Heart left ventricle (tissue), 16 donors: ENCODE results near the gene PRPSAP1. TPM values are rescaled to one million over a fixed set of nuclear protein-coding genes. Genes with fewer than 3 reads are reported as not detected.

Experiments
- ATAC-seq, 4 donors: fragments of 200-7000 bp; cut with Tn5 transposase; one replicate each; pipeline ENCODE4 v1.9.1; 2020 to 2022; ENCODE audit warnings: moderate library complexity in 4 of 4, mild to moderate bottlenecking in 3 of 4, moderate number of reproducible peaks in 1 of 4
- DNase-seq, 5 donors: peaks; one replicate each; pipeline ENCODE4 v3.0.0-alpha.2; 2020
- H3K27ac ChIP-seq, 12 donors: fragments of 200-600 bp; sonication (generic) in 4 of 12; one replicate each; pipeline versions ENCODE4 v1.5.0 to v1.8.0; 2016 to 2022; ENCODE audit warnings: mild to moderate bottlenecking in 2 of 12
- H3K27me3 ChIP-seq, 9 donors: fragments of 200-600 bp; sonication (generic) in 2 of 9; one replicate each; pipeline versions ENCODE4 v1.5.1 to v1.8.0; 2016 to 2022; ENCODE audit warnings: mild to moderate bottlenecking in 3 of 9
- H3K36me3 ChIP-seq, 9 donors: fragments of 200-600 bp; sonication (generic) in 2 of 9; one replicate each; pipeline versions ENCODE4 v1.5.0 to v1.8.0; 2018 to 2022; ENCODE audit warnings: mild to moderate bottlenecking in 2 of 9
- H3K4me1 ChIP-seq, 12 donors: fragments of 200-600 bp; sonication (generic) in 4 of 12; one replicate each; pipeline versions ENCODE4 v1.5.0 to v1.8.0; 2016 to 2022; ENCODE audit warnings: mild to moderate bottlenecking in 3 of 12
- H3K4me3 ChIP-seq, 12 donors: fragments of 200-600 bp; sonication (generic) in 4 of 12; one replicate each; pipeline versions ENCODE4 v1.5.0 to v1.8.0; 2017 to 2022; ENCODE audit warnings: mild to moderate bottlenecking in 9 of 12, moderate library complexity in 4 of 12
- H3K9me3 ChIP-seq, 12 donors: fragments of 200-600 bp; sonication (generic) in 4 of 12; one replicate each; pipeline versions ENCODE4 v1.5.0 to v1.8.0; 2016 to 2022; ENCODE audit warnings: mild to moderate bottlenecking in 1 of 12
- CTCF ChIP-seq, 12 donors: fragments of 200-600 bp; sonication (generic) in 4 of 12; IDR thresholded peaks; one replicate each; pipeline versions ENCODE4 v1.5.0 to v1.8.0; 2018 to 2022; ENCODE audit warnings: antibody characterized with exemption in 12 of 12, mild to moderate bottlenecking in 5 of 12
- POLR2A ChIP-seq, 2 donors: fragments of 450-650 bp; IDR thresholded peaks; one replicate each; pipeline ENCODE4 v1.6.1; 2017; ENCODE audit warnings: antibody characterized with exemption in 2 of 2, mild to moderate bottlenecking in 2 of 2, moderate library complexity in 2 of 2
- WGBS, 4 donors: extraction: QIAGEN DNeasy Blood & Tissue Kit in 2 of 4; methylation state at CpG; one replicate each; pipeline versions ENCODE4 v1.1.5 to v1.1.7; 2013 to 2018; 5-methylcytosine and 5-hydroxymethylcytosine counted together
- intact Hi-C, 10 donors: fragments of 100-400 bp; cut with DNase I; formaldehyde crosslinking; loops; one replicate each; pipeline versions ENCODE4 v1.11.1 to v1.14.2; 2022
- polyA plus RNA-seq, 2 donors: library from polyadenylated mRNA; stranded (reverse); fragments of 200-250 nt; gene quantifications; one replicate each; pipeline ENCODE4 v1.2.3, GENCODE V29; 2013
- total RNA-seq, 9 donors: library from RNA; depleted of rRNA in 2 of 9; stranded (reverse); fragments of >200 nt in 2 of 9; fragmentation: NEBNext Ultra II Directional in 3 of 9; extraction: Animal tissue kit (Norgen Biotek cat#: 25700) in 3 of 9; gene quantifications; one replicate each; pipeline versions ENCODE4 v1.1.0 to v1.2.4, GENCODE V29; 2016 to 2023
- donor health status: ischemic (EF 13 %, LVEDD 7.1; RV severe dilation, severe dysfunction).
- donor health status: healthy with polysubstance abuse.
- donor health status: DM: no; HTN: yes; CAD: no.
- donor health status: DM: no; HTN: no; CAD: no.
- donor health status: ischemic (EF 25% LVEDD 6.9; RV normal size, moderate dysfunction).
- donor health status: ischemic (EF 25% LVEDD 5.7; RV mildly dilated, moderate dysfunction).
- donor health status: healthy.
- donor health status: DM: yes; HTN: yes; CAD: no.
- donor health status: ischemic (EF 35%, LVEDD 5.7; RV mildly dilated, moderate dysfunction).
- donor health status: nonischemic (EF 11% LVEDD 7.7; RV severe dilation, severe dysfunction).
- donor health status: DM: yes; HTN: yes; CAD: no.
- donor health status: PGD.
- donor health status: ischemic (EF 29% LVEDD 5.4; RV normal size, mild dysfunction).
- donor health status: nonischemic (EF 23%, LVEDD 6.1; RV moderate dilation, normal function).

Gene PRPSAP1
- total and polyA plus RNA-seq, 11 donors = 22.7 to 39.7 (median 30.9) TPM

- intact Hi-C loops = loop anchor here in 9 of 10 donors (1.0 to 5.0 kb wide), 8 partner anchors 34 to 276 kb away; no protein-coding TSS in a partner anchor
- H3K36me3 ChIP-seq = peaks cover 0 to 100% (median 97%) of the 10 kb centered on the region in 9 donors
- H3K27me3 ChIP-seq = no peaks in the 10 kb centered on the region
- no peak overlapping the region for H3K4me3 ChIP-seq
- no peaks in the 10 kb centered on the region for H3K9me3 ChIP-seq
- ATAC-seq (peak in 3 of 4 donors; percentile 4 to 14 (median 4)), DNase-seq (no peak)
- no peak overlapping the region for H3K27ac ChIP-seq
- H3K4me1 ChIP-seq = peaks cover 0 to 23% (median 5%) of the 10 kb centered on the region in 12 donors
- WGBS, 4 donors = 77 to 85% (median 82%) methylated on average over 14 to 20 of the region's 20 CpGs
- TF ChIP-seq POLR2A (IDR thresholded peaks at IDR 0.05) (no peak), CTCF (IDR thresholded peaks at IDR 0.05) (no peak)
Observed at GRCh38 chr17:76398523-76399174, 44.9 kb upstream of the PRPSAP1 start.

GRCh38 chr17:76397687-76398522, 44.2 kb upstream of the PRPSAP1 start:
- DNase-seq = peak; percentile 85 to 94 (median 90)
- peaks cover 0 to 99% (median 94%) of the 10 kb centered on the region in 9 donors for H3K36me3 ChIP-seq
- peaks cover 0 to 19% (median 5%) of the 10 kb centered on the region in 12 donors for H3K4me1 ChIP-seq
- H3K27me3 ChIP-seq = no peaks in the 10 kb centered on the region
- no peak overlapping the region for H3K27ac ChIP-seq
- intact Hi-C loops = loop anchor here (1.0 to 5.0 kb wide), 8 partner anchors 33 to 276 kb away; no protein-coding TSS in a partner anchor
- TF ChIP-seq POLR2A (IDR thresholded peaks at IDR 0.05) = no peak
- TF ChIP-seq CTCF (IDR thresholded peaks at IDR 0.05) = peak; percentile 92 to 99 (median 98)
- peak; percentile 38 to 86 (median 82) for ATAC-seq
- H3K9me3 ChIP-seq = no peaks in the 10 kb centered on the region
- no peak overlapping the region for H3K4me3 ChIP-seq
- WGBS, 4 donors = 52 to 59% (median 56%) methylated on average over 10 to 16 of the region's 16 CpGs

GRCh38 chr17:76397184-76397583, 43.5 kb upstream of the PRPSAP1 start:
- H3K27ac ChIP-seq = no peak overlapping the region
- H3K9me3 ChIP-seq = no peaks in the 10 kb centered on the region
- DNase-seq = no peak
- no peak for ATAC-seq
- no peak overlapping the region for H3K4me3 ChIP-seq
- H3K36me3 ChIP-seq = peaks cover 0 to 99% (median 92%) of the 10 kb centered on the region in 9 donors
- 82 to 89% (median 87%) methylated on average over 7 to 8 of the region's 8 CpGs for WGBS, 4 donors
- TF ChIP-seq CTCF (IDR thresholded peaks at IDR 0.05) (no peak), POLR2A (IDR thresholded peaks at IDR 0.05) (no peak)
- no peaks in the 10 kb centered on the region for H3K27me3 ChIP-seq
- H3K4me1 ChIP-seq = peaks cover 0 to 12% (median 5%) of the 10 kb centered on the region in 12 donors
- intact Hi-C loops = loop anchor here in 6 of 10 donors (2.0 to 5.0 kb wide), 4 partner anchors 40 to 275 kb away; no protein-coding TSS in a partner anchor

GRCh38 chr17:76395980-76396379, 42.3 kb upstream of the PRPSAP1 start:
- TF ChIP-seq CTCF (IDR thresholded peaks at IDR 0.05) (no peak), POLR2A (IDR thresholded peaks at IDR 0.05) (no peak)
- no peak for ATAC-seq
- Histone ChIP-seq H3K36me3 (peaks cover 0 to 99% (median 92%) of the 10 kb centered on the region in 9 donors), H3K4me3 (no peak overlapping the region), H3K27me3 (no peaks in the 10 kb centered on the region), H3K4me1 (peaks cover 0 to 7% (median 4%) of the 10 kb centered on the region in 12 donors), H3K9me3 (no peaks in the 10 kb centered on the region), H3K27ac (no peak overlapping the region)
- DNase-seq = no peak
- WGBS, 4 donors = 95 to 96% (median 96%) methylated on average over 12 to 15 of the region's 15 CpGs
- intact Hi-C loops = loop anchor here in 6 of 10 donors (2.0 to 5.0 kb wide), 4 partner anchors 39 to 274 kb away; no protein-coding TSS in a partner anchor
